Neutrophil (primary cell): Measurements from ENCODE around the gene MAST4.

Experiments
- H3K27ac ChIP-seq: fragments of 200-600 bp; sonication (generic); 2 replicates; pipeline ENCODE4 v1.5.1; 2016; ENCODE audit warnings: mild to moderate bottlenecking, moderate library complexity
- H3K27me3 ChIP-seq: fragments of 200-600 bp; sonication (generic); 2 replicates; pipeline ENCODE4 v1.6.0; 2016; ENCODE audit warnings: mild to moderate bottlenecking
- H3K36me3 ChIP-seq: fragments of 200-600 bp; sonication (generic); 2 replicates; pipeline ENCODE4 v1.5.1; 2017
- H3K4me1 ChIP-seq, 2 experiments: fragments of 200-600 bp in 1 of 2; sonication (generic) in 1 of 2; 1 replicate in 1 of 2; 2 replicates in 1 of 2; pipeline versions ENCODE4 v1.5.1 to v1.6.1; 2013 to 2016; ENCODE audit warnings: low read depth in 1 of 2, low read length in 1 of 2, mild to moderate bottlenecking in 1 of 2, moderate library complexity in 1 of 2; ENCODE audit not compliant: control insufficient read depth in 1 of 2, insufficient read depth in 1 of 2
- H3K4me3 ChIP-seq, 2 experiments: fragments of 200-600 bp in 1 of 2; sonication (generic) in 1 of 2; 1 replicate in 1 of 2; 2 replicates in 1 of 2; pipeline ENCODE4 v1.5.1; 2013 to 2016; ENCODE audit warnings: low read depth in 1 of 2, low read length in 1 of 2, mild to moderate bottlenecking in 1 of 2, moderate library complexity in 1 of 2
- H3K9me3 ChIP-seq: fragments of 200-600 bp; sonication (generic); 2 replicates; pipeline ENCODE4 v1.5.1; 2016
- CTCF ChIP-seq: fragments of 200-600 bp; sonication (generic); IDR thresholded peaks from 2 replicates; pipeline ENCODE4 v1.5.1; 2016; ENCODE audit warnings: antibody characterized with exemption

MAST4 gene

GRCh38 chr5:67047616-67048015 lies 451.4 kb downstream of the MAST4 start:
- no peak overlapping the region for H3K27ac ChIP-seq
- no peak for TF ChIP-seq CTCF

GRCh38 chr5:67050125-67050524 lies 453.9 kb downstream of the MAST4 start:
- no peaks in the 10 kb centered on the region for H3K36me3 ChIP-seq
- H3K27me3 ChIP-seq, result no peaks in the 10 kb centered on the region
- H3K27ac ChIP-seq, result no peak overlapping the region
- H3K4me3 ChIP-seq, result no peak overlapping the region
- H3K4me1 ChIP-seq, result peaks cover 0 to 7% of the 10 kb centered on the region in 2 experiments
- H3K9me3 ChIP-seq, result no peaks in the 10 kb centered on the region
- no peak for TF ChIP-seq CTCF

More at GRCh38 chr5:67047616-67048015, 451.4 kb downstream of the MAST4 start:
- Histone ChIP-seq H3K9me3 (no peaks in the 10 kb centered on the region), H3K4me3 (no peak overlapping the region), H3K4me1 (peaks cover 0 to 2% of the 10 kb centered on the region in 2 experiments), H3K36me3 (no peaks in the 10 kb centered on the region), H3K27me3 (no peaks in the 10 kb centered on the region)

DNA sequence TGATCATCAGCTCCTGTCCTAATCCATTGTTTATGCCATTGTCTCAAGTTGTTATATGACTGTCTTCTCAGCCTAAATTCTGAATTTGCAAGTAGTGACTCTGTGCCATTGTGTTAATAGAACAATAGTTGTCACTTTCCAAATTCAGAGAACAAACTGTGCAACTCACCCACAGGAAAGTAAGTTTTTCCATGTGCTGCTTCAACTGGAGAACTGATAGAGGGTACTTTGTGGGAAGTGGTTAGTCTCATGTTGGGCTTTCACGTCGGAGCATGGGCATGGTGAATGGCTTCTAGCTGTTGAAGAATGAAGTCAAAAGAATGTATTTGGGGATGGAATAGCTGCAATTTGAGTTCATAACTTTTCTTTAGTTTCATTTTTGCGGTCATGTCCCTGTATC lies 454.4 kb downstream of the MAST4 start:
- no peak overlapping the region for H3K4me3 ChIP-seq
- H3K36me3 ChIP-seq, result no peaks in the 10 kb centered on the region
- H3K27me3 ChIP-seq, result no peaks in the 10 kb centered on the region
- H3K4me1 ChIP-seq, result peaks cover 0 to 7% of the 10 kb centered on the region in 2 experiments
- H3K27ac ChIP-seq, result no peak overlapping the region
- no peaks in the 10 kb centered on the region for H3K9me3 ChIP-seq
- no peak for TF ChIP-seq CTCF

GRCh38 chr5:67051164-67051563 lies 455.0 kb downstream of the MAST4 start:
- no peaks in the 10 kb centered on the region for H3K36me3 ChIP-seq
- H3K9me3 ChIP-seq, result no peaks in the 10 kb centered on the region
- H3K4me1 ChIP-seq, result peaks cover 0 to 7% of the 10 kb centered on the region in 2 experiments
- no peak overlapping the region for H3K27ac ChIP-seq
- no peaks in the 10 kb centered on the region for H3K27me3 ChIP-seq
- no peak overlapping the region for H3K4me3 ChIP-seq
- no peak for TF ChIP-seq CTCF

GRCh38 chr5:67052034-67052433 lies 455.8 kb downstream of the MAST4 start:
- H3K36me3 ChIP-seq, result no peaks in the 10 kb centered on the region

More at GRCh38 chr5:67052034-67052433, 455.8 kb downstream of the MAST4 start:
- Histone ChIP-seq H3K4me1 (peaks cover 0 to 7% of the 10 kb centered on the region in 2 experiments), H3K27ac (no peak overlapping the region), H3K4me3 (no peak overlapping the region), H3K9me3 (no peaks in the 10 kb centered on the region), H3K27me3 (no peaks in the 10 kb centered on the region)
- no peak for TF ChIP-seq CTCF
